ENCODE results near the gene ADD3. TPM values are rescaled to one million over a fixed set of nuclear protein-coding genes. Genes with fewer than 3 reads are reported as not detected.

ADD3 gene
- total and polyA plus RNA-seq, 2 of the 13 experiments (the other 11 are each of a cell fraction or from before 2014, with no cell fraction given) = 44.7 to 57.5 TPM

- TF ChIP-seq ZNF710 (CRISPR knock-in tag; IDR thresholded peaks at IDR 0.05; ENCODE audit: borderline replicate concordance) = 0 out of 2 replicates have a peak, but pooled peaks have one; percentile 27
- 0 out of 2 replicates have a peak, but pooled peaks have one; percentile 31 for TF ChIP-seq GATAD1 (CRISPR knock-in tag; IDR thresholded peaks at IDR 0.05)
- no peak for TF ChIP-seq ZNF775 (CRISPR knock-in tag; IDR thresholded peaks at IDR 0.05; ENCODE audit: borderline replicate concordance)
- TF ChIP-seq ZNF781 (CRISPR knock-in tag; IDR thresholded peaks at IDR 0.05; ENCODE audit: borderline replicate concordance, not compliant biosample characterization) = no peak
- peak; percentile 46; the same call in 1 of the 2 replicates for TF ChIP-seq ZNF609 (CRISPR knock-in tag; IDR thresholded peaks at IDR 0.05; ENCODE audit: borderline replicate concordance)
- peak; percentile 15 for TF ChIP-seq XRCC5 (optimal IDR thresholded peaks at IDR 0.05; ENCODE audit: low read length)
- no peak for TF ChIP-seq STAG1 (CRISPR knock-in tag; IDR thresholded peaks at IDR 0.05)
- peak; percentile 22; the same call in 1 of the 2 replicates for TF ChIP-seq PHF20 (CRISPR knock-in tag; IDR thresholded peaks at IDR 0.05)
- no peak; the same call in 1 of the 2 replicates for TF ChIP-seq YEATS4 (CRISPR knock-in tag; IDR thresholded peaks at IDR 0.05; ENCODE audit: borderline replicate concordance)
- TF ChIP-seq DR1 (CRISPR knock-in tag; IDR thresholded peaks at IDR 0.05) = no peak
- no peak for TF ChIP-seq ZNF660 (CRISPR knock-in tag; IDR thresholded peaks at IDR 0.05; ENCODE audit: borderline replicate concordance, low read depth)
- no peak for TF ChIP-seq DZIP1 (CRISPR knock-in tag; IDR thresholded peaks at IDR 0.05)
- no peak for TF ChIP-seq EHMT2 (IDR thresholded peaks at IDR 0.05; ENCODE audit: borderline replicate concordance, low read depth, low read length)
- TF ChIP-seq E2F1 (CRISPR knock-in tag; IDR thresholded peaks at IDR 0.05) = 0 out of 2 replicates have a peak, but pooled peaks have one; percentile 32
- TF ChIP-seq BATF2 (CRISPR knock-in tag; IDR thresholded peaks at IDR 0.05) = peak; percentile 47; the same call in 1 of the 2 replicates
Measured at GRCh38 chr10:110007701-110008517, at the start of gene ADD3 (continued).

Measured in HepG2 (cell line).